ENCODE measurements around the gene DTX3.

DTX3 gene

DNA sequence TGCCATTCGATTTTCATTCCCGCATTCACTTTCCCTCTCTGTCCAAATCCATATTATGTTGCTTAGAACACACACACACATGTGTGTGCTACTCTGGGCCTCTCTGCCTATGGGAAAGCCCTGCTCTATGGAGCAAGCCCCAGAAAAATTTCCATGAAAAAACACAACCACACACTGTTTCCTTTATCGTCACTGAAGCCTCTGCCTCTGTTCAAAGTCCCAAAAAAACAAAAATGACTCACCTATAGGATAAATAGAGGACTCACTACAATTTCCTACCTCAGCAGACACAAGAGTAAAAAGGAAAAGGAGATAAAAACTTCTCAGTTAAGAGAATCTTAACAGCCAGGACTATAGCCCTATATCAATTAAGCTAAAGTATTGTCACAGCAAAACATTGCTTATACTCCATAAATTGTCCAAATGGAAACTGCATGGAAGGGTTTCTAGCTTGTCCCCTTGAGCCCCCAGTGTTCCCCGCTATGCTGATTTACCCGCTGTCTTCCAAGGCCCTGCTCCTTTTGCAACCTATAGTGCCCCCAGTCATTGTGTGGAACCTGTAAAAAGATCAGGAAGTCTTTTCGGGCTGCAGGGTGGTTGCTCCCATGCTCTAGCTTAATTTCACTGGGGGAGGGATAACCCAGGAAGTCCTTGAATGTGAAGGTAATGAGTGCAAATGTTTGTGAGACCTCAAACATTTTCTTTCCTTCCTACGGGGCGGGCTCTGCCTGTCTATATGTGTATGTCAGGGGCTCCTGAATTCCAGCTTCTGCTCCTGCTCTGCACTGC lies 24.8 kb upstream of the DTX3 start:
- TF ChIP-seq, protein P1, sequence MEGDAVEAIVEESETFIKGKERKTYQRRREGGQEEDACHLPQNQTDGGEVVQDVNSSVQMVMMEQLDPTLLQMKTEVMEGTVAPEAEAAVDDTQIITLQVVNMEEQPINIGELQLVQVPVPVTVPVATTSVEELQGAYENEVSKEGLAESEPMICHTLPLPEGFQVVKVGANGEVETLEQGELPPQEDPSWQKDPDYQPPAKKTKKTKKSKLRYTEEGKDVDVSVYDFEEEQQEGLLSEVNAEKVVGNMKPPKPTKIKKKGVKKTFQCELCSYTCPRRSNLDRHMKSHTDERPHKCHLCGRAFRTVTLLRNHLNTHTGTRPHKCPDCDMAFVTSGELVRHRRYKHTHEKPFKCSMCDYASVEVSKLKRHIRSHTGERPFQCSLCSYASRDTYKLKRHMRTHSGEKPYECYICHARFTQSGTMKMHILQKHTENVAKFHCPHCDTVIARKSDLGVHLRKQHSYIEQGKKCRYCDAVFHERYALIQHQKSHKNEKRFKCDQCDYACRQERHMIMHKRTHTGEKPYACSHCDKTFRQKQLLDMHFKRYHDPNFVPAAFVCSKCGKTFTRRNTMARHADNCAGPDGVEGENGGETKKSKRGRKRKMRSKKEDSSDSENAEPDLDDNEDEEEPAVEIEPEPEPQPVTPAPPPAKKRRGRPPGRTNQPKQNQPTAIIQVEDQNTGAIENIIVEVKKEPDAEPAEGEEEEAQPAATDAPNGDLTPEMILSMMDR (IDR thresholded peaks at IDR 0.05): no peak

DNA sequence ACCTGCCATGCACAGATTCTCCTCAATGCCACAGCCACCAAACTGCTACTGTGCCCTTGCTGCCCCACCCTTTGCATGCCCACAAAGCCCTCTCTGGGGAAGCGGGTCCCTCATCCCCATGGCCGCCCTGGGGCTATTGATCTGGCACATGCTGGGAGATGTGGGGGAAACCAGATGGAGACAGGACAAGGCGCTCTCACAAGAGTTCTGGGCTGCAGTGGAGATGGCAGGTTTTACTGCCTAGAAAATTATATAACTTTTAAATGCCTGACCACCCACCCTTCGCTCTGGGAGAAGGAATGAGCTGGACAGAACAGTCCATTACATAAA lies 24.2 kb upstream of the DTX3 start:
- TF ChIP-seq, protein P1 (IDR thresholded peaks at IDR 0.05): no peak

DNA sequence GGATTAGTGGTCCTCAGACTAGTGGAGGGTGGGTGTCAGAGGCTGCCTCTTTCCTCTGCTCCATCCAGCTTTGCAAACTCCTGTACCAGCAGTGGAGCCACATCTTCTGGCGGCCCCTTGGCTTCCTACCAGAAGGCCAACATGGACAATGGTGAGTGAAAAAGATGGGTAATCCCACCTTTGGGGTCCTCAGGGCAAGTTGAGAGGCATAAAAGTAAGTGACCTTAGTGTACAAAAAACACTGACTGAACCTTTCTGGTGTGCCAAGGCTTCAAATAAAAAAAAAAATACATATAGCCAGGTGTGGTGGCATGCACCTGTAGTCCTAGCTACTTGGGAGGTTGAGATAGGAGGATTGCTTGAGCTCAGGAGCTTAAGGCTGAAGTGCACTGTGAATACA lies 22.8 kb upstream of the DTX3 start:
- TF ChIP-seq, protein P1 (IDR thresholded peaks at IDR 0.05): no peak

DNA sequence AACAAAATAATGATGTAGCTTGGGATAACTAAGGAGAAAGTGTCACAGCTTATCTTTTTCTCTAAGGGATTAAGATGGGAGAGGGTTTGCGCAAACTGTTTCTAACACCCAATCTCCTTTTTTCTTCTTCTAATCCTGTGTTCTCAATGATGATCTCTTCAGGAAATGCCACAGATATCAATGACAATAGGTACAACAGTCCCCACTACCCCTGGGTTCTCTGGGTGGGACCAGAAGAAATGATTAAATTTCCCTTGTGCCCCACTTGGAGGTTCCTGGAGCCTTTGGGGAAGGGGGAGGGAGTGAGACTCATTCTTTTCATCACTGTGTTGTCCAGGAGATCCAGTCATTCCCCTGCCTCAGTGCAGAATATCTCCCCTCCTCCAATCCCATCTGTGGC lies 22.2 kb upstream of the DTX3 start:
- TF ChIP-seq, protein P1 (IDR thresholded peaks at IDR 0.05): no peak

DNA sequence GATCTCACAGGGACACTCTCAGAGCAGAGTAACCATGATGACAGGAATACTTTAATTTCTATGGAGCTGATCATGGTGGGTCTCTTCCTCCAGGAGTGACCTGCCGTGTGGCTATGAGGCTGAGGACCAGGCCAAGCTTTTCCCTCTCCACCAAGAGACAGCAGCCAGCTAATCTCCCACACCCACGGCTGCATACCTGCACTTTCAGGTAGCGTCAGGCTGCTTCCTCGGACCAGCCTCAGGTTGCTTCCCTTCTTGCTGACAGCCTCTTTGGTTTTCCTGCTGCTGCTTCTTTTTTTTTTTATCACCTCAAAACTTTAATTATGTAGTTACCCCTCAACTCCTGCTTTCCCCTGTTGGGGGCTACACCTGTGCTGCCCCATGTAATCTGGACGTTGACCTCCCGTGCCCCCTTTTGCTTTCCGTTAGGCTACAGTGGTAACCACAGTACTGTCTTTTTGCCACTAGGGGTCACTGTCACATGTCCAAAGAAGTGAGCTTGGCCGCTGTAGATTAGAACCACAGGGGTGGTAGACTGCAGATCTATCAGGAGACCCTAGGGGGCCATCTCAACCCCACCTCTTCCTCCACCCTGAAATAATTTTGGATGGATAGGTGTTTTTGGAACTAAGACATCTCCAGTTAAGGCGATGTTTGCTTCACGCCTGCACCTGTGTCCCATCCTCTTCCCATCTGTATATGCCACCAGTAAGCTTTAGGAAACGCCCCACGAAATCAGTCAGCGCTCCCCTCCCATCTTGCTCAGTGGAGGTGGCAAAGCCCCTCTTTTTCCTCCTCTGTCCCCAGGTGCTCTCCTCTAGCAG lies 21.4 kb upstream of the DTX3 start:
- TF ChIP-seq, protein P1 (IDR thresholded peaks at IDR 0.05): peak; percentile 97

DNA sequence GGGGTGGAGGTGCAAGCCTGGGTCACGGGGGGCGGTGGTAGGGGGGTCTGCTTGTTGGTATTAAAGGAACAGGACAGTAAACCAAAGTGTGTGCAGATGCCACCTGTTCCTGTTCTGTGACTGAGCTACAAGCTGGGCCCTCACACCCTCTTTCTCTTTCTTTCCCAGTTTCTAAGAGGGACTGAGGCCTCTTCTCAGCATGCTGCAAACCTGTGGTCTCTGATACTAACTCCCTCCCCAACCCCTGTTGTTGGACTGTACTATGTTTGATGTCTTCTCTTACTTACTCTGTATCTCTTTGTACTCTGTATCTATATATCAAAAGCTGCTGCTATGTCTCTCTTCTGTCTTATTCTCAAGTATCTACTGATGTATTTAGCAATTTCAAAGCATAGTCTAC lies 20.6 kb upstream of the DTX3 start:
- TF ChIP-seq, protein P1 (IDR thresholded peaks at IDR 0.05): no peak

DNA sequence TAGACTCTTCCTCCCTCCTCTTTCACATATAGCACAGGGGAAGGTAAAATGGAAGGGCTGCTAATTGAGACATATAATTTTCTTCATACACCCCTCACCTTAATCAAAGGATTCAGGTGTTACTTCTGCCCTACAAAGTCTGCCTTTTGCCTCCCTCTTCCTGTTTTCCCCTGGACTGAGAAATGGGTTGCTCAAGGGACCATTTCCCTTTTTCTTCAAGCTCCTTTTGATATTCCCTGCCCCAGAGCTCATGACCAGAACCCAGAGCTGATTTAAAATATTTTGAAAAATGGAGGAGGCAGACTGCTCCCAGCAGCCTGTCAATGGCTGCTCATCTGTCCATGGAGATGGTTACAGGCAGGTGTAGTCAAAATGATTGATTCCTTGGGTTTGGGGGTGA lies 19.9 kb upstream of the DTX3 start:
- TF ChIP-seq, protein P1 (IDR thresholded peaks at IDR 0.05): no peak

Measured in LNCAP (cell line).